Hepatocyte (in vitro differentiated cells): ENCODE data around the gene CRISP2.

ENCODE experiments used
- CTCF ChIP-seq: fragments of 200-600 bp; sonication (generic); IDR thresholded peaks from 2 replicates; pipeline ENCODE4 v1.5.1; 2016; ENCODE audit warnings: antibody characterized with exemption, mild to moderate bottlenecking; ENCODE audit not compliant: poor library complexity
- EZH2 ChIP-seq: fragments of 200-600 bp; sonication (generic); IDR thresholded peaks from 2 replicates; pipeline ENCODE4 v1.6.1; 2016; ENCODE audit warnings: antibody characterized with exemption, mild to moderate bottlenecking, borderline replicate concordance
- EZH2phosphoT487 ChIP-seq: fragments of 200-600 bp; sonication (generic); IDR thresholded peaks from one replicate; pipeline ENCODE4 v1.6.1; 2018; ENCODE audit warnings: antibody characterized with exemption, mild to moderate bottlenecking, low read depth, moderate library complexity; ENCODE audit not compliant: unreplicated experiment, severe bottlenecking

DNA sequence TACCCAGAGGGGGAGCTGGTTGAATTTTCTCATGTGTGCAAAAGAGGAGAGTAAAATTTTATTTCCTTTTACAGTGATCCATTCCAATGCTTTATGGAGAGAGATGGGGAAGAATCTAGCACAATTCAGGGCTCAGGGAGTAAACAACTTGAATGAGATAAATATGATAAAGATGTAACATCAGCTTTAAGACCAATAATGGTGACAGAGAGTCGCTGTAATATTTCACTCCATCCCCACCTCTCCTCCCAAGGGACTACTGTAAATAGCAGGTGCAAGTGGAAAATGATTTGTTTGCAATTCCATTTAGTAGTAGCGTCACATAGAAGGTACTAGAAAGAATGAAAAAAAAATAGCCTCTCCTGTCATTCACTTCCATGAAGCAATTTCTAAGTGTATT is 26.1 kb upstream of the CRISP2 start:
- TF ChIP-seq CTCF (no peak), EZH2 (no peak), EZH2phosphoT487 (no peak)
